BLaER1 (cell line): Measurements from ENCODE around the gene CPEB1.

Experiments used
- H3K27ac ChIP-seq: shearing (Covaris generic); formaldehyde crosslinking; 2 replicates; pipeline ENCODE4 v1.8.1; 2022
- H3K27me3 ChIP-seq: shearing (Covaris generic); formaldehyde crosslinking; 2 replicates; pipeline ENCODE4 v1.8.1; 2022
- H3K36me3 ChIP-seq: shearing (Covaris generic); formaldehyde crosslinking; 2 replicates; pipeline ENCODE4 v1.8.1; 2022
- H3K4me1 ChIP-seq: shearing (Covaris generic); formaldehyde crosslinking; 2 replicates; pipeline ENCODE4 v1.8.1; 2022
- H3K4me2 ChIP-seq: shearing (Covaris generic); formaldehyde crosslinking; 2 replicates; pipeline ENCODE4 v1.8.1; 2022
- H3K4me3 ChIP-seq: shearing (Covaris generic); formaldehyde crosslinking; 2 replicates; pipeline ENCODE4 v1.8.1; 2022
- H3K9ac ChIP-seq: shearing (Covaris generic); formaldehyde crosslinking; 2 replicates; pipeline ENCODE4 v1.8.1; 2022
- H3K9me3 ChIP-seq: shearing (Covaris generic); formaldehyde crosslinking; 2 replicates; pipeline ENCODE4 v1.8.1; 2022
- H4K20me1 ChIP-seq: shearing (Covaris generic); formaldehyde crosslinking; 2 replicates; pipeline ENCODE4 v1.8.1; 2022
- Cebpa-rat ChIP-seq: shearing (Covaris generic); IDR thresholded peaks from 2 replicates; pipeline ENCODE4 v1.8.1; 2022

The CPEB1 gene

GRCh38 chr15:82570721-82571508 lies 76.2 kb downstream of the CPEB1 start:
- Histone ChIP-seq H3K4me3 (no peak overlapping the region), H3K27me3 (no peaks in the 10 kb centered on the region), H3K9ac (no peak overlapping the region), H3K4me2 (no peak overlapping the region), H3K9me3 (no peaks in the 10 kb centered on the region), H4K20me1 (no peaks in the 10 kb centered on the region), H3K27ac (no peak overlapping the region), H3K36me3 (no peaks in the 10 kb centered on the region), H3K4me1 (peaks cover 6% of the 10 kb centered on the region; the same call in 1 of the 2 replicates)
- TF ChIP-seq Cebpa-rat = no peak

- TF ChIP-seq Cebpa-rat = no peak
- Histone ChIP-seq H3K4me1 (peaks cover 6% of the 10 kb centered on the region; the same call in 1 of the 2 replicates), H3K36me3 (no peaks in the 10 kb centered on the region), H3K9me3 (no peaks in the 10 kb centered on the region), H3K27me3 (no peaks in the 10 kb centered on the region), H3K4me3 (no peak overlapping the region), H3K27ac (no peak overlapping the region), H4K20me1 (no peaks in the 10 kb centered on the region), H3K4me2 (no peak overlapping the region), H3K9ac (no peak overlapping the region)
Observed at GRCh38 chr15:82569834-82570233, 77.3 kb downstream of the CPEB1 start.

- no peak overlapping the region for H3K4me3 ChIP-seq
- H3K36me3 ChIP-seq = no peaks in the 10 kb centered on the region
- H3K9ac ChIP-seq = no peak overlapping the region
- H3K27me3 ChIP-seq = no peaks in the 10 kb centered on the region
- no peak for TF ChIP-seq Cebpa-rat
- no peak overlapping the region for H3K27ac ChIP-seq
- no peaks in the 10 kb centered on the region for H3K9me3 ChIP-seq
- H4K20me1 ChIP-seq = no peaks in the 10 kb centered on the region
- peaks cover 6% of the 10 kb centered on the region; the same call in 1 of the 2 replicates for H3K4me1 ChIP-seq
- no peak overlapping the region for H3K4me2 ChIP-seq
Observed at GRCh38 chr15:82568986-82569385, 78.2 kb downstream of the CPEB1 start.

GRCh38 chr15:82567661-82568060 lies 79.5 kb downstream of the CPEB1 start:
- Histone ChIP-seq H3K4me2 (no peak overlapping the region), H3K4me3 (no peak overlapping the region), H3K27ac (no peak overlapping the region), H3K4me1 (peaks cover 1% of the 10 kb centered on the region; the same call in 1 of the 2 replicates), H4K20me1 (no peaks in the 10 kb centered on the region), H3K9me3 (no peaks in the 10 kb centered on the region), H3K36me3 (no peaks in the 10 kb centered on the region), H3K9ac (no peak overlapping the region), H3K27me3 (no peaks in the 10 kb centered on the region)
- no peak for TF ChIP-seq Cebpa-rat

GRCh38 chr15:82566690-82567089 lies 80.5 kb downstream of the CPEB1 start:
- Histone ChIP-seq H3K9me3 (no peaks in the 10 kb centered on the region), H4K20me1 (no peaks in the 10 kb centered on the region), H3K27me3 (no peaks in the 10 kb centered on the region), H3K4me2 (no peak overlapping the region), H3K4me1 (no peaks in the 10 kb centered on the region), H3K27ac (no peak overlapping the region), H3K36me3 (no peaks in the 10 kb centered on the region), H3K4me3 (no peak overlapping the region), H3K9ac (no peak overlapping the region)
- no peak for TF ChIP-seq Cebpa-rat

GRCh38 chr15:82558502-82558901 lies 88.7 kb downstream of the CPEB1 start:
- Histone ChIP-seq H4K20me1 (no peaks in the 10 kb centered on the region), H3K4me1 (no peaks in the 10 kb centered on the region), H3K27ac (no peak overlapping the region), H3K36me3 (no peaks in the 10 kb centered on the region), H3K4me2 (no peak overlapping the region), H3K4me3 (no peak overlapping the region), H3K27me3 (no peaks in the 10 kb centered on the region), H3K9me3 (no peaks in the 10 kb centered on the region), H3K9ac (no peak overlapping the region)
- no peak for TF ChIP-seq Cebpa-rat

- TF ChIP-seq Cebpa-rat = no peak
- H3K4me2 ChIP-seq = no peak overlapping the region
- H3K27me3 ChIP-seq = no peaks in the 10 kb centered on the region
- no peaks in the 10 kb centered on the region for H4K20me1 ChIP-seq
- no peak overlapping the region for H3K4me3 ChIP-seq
- H3K4me1 ChIP-seq = no peaks in the 10 kb centered on the region
- no peak overlapping the region for H3K9ac ChIP-seq
- H3K36me3 ChIP-seq = no peaks in the 10 kb centered on the region
- H3K9me3 ChIP-seq = no peaks in the 10 kb centered on the region
- H3K27ac ChIP-seq = no peak overlapping the region
Observed at GRCh38 chr15:82556315-82557035, 90.7 kb downstream of the CPEB1 start.

- Histone ChIP-seq H3K4me3 (no peak overlapping the region), H3K9me3 (no peaks in the 10 kb centered on the region), H3K27ac (no peak overlapping the region), H3K36me3 (no peaks in the 10 kb centered on the region), H3K4me2 (no peak overlapping the region), H3K9ac (no peak overlapping the region), H3K27me3 (no peaks in the 10 kb centered on the region), H3K4me1 (no peaks in the 10 kb centered on the region), H4K20me1 (no peaks in the 10 kb centered on the region)
- no peak for TF ChIP-seq Cebpa-rat
Observed at GRCh38 chr15:82554849-82555248, 92.3 kb downstream of the CPEB1 start.

- H3K9ac ChIP-seq = no peak overlapping the region
- H3K4me1 ChIP-seq = no peaks in the 10 kb centered on the region
- no peaks in the 10 kb centered on the region for H4K20me1 ChIP-seq
- H3K9me3 ChIP-seq = no peaks in the 10 kb centered on the region
- TF ChIP-seq Cebpa-rat = no peak
- H3K4me2 ChIP-seq = no peak overlapping the region
- no peak overlapping the region for H3K4me3 ChIP-seq
- H3K27me3 ChIP-seq = no peaks in the 10 kb centered on the region
- no peak overlapping the region for H3K27ac ChIP-seq
- no peaks in the 10 kb centered on the region for H3K36me3 ChIP-seq
Observed at GRCh38 chr15:82554351-82554750, 92.8 kb downstream of the CPEB1 start.

- H3K27ac ChIP-seq = no peak overlapping the region
- no peak for TF ChIP-seq Cebpa-rat
- no peak overlapping the region for H3K9ac ChIP-seq
- H3K36me3 ChIP-seq = no peaks in the 10 kb centered on the region
- H3K27me3 ChIP-seq = no peaks in the 10 kb centered on the region
- no peaks in the 10 kb centered on the region for H3K9me3 ChIP-seq
- no peak overlapping the region for H3K4me2 ChIP-seq
- H3K4me1 ChIP-seq = no peaks in the 10 kb centered on the region
- H4K20me1 ChIP-seq = no peaks in the 10 kb centered on the region
- H3K4me3 ChIP-seq = no peak overlapping the region
Observed at GRCh38 chr15:82553846-82554245, 93.3 kb downstream of the CPEB1 start.
